ENCODE results near the gene OSBPL6. TPM values are rescaled to one million over a fixed set of nuclear protein-coding genes. Genes with fewer than 3 reads are reported as not detected.

OSBPL6 gene
- total and polyA plus RNA-seq, 9 of the 15 experiments (the other 6 are each of a cell fraction or from before 2014, with no cell fraction given): 3.4 to 12.7 (median 9.3) TPM

DNA sequence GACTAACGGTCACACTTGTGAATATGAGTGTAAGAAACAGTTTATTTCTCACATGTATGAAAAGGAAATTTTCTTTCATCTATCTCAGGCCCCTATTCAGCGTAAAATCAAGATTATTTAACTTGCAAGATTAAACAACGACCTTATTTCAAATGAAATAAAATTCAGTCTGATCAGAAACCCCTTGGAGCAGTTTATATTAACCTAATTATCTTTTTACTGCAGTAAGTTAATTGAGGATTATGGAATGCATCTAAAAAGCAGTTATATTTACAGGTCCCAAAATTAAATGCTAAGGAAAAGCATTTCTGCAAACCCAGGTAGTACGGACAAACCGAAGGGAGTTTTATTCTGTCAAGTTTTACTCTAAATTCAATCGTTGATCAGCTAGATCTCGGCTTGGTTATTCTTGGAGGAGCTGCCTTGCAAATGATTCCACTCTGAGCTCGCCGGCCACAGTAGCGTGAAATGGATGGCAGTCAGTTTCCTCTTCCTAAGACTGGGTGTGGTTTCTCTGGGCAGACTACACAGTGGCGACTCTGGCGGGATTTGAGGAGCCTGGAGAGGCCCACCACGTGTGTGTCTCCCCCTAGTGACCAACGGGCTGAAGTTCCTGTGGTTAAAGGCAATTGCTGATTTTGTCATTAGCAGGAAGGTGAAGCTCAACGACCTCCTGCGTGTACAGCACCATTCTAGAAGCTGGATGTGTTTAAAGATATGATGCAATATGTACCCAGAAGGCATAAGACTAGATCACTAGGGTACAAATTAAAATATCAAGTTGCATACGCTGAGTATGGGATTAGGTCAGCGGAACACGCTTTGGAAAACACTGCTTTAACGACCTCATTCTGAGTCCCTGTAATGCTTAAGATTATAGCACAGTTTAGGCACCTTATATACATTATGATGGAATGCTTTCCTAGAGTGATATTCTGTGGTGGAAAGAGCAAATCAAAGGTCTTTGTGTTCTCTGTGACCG is 220.2 kb downstream of the OSBPL6 start (continued):
- TF ChIP-seq, protein P1, sequence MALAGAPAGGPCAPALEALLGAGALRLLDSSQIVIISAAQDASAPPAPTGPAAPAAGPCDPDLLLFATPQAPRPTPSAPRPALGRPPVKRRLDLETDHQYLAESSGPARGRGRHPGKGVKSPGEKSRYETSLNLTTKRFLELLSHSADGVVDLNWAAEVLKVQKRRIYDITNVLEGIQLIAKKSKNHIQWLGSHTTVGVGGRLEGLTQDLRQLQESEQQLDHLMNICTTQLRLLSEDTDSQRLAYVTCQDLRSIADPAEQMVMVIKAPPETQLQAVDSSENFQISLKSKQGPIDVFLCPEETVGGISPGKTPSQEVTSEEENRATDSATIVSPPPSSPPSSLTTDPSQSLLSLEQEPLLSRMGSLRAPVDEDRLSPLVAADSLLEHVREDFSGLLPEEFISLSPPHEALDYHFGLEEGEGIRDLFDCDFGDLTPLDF (CRISPR knock-in tag; IDR thresholded peaks at IDR 0.05): peak; percentile 47; the same call in 1 of the 2 replicates
- TF ChIP-seq CBFA2T2 (conservative IDR thresholded peaks at IDR 0.05): no peak
- TF ChIP-seq PHTF2 (CRISPR knock-in tag; IDR thresholded peaks at IDR 0.05): no peak
- TF ChIP-seq, protein P2, sequence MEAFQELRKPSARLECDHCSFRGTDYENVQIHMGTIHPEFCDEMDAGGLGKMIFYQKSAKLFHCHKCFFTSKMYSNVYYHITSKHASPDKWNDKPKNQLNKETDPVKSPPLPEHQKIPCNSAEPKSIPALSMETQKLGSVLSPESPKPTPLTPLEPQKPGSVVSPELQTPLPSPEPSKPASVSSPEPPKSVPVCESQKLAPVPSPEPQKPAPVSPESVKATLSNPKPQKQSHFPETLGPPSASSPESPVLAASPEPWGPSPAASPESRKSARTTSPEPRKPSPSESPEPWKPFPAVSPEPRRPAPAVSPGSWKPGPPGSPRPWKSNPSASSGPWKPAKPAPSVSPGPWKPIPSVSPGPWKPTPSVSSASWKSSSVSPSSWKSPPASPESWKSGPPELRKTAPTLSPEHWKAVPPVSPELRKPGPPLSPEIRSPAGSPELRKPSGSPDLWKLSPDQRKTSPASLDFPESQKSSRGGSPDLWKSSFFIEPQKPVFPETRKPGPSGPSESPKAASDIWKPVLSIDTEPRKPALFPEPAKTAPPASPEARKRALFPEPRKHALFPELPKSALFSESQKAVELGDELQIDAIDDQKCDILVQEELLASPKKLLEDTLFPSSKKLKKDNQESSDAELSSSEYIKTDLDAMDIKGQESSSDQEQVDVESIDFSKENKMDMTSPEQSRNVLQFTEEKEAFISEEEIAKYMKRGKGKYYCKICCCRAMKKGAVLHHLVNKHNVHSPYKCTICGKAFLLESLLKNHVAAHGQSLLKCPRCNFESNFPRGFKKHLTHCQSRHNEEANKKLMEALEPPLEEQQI (IDR thresholded peaks at IDR 0.05): peak; percentile 95
- TF ChIP-seq NCOA1 (IDR thresholded peaks at IDR 0.05; ENCODE audit: low read depth): no peak
- no peak for TF ChIP-seq SPI1 (IDR thresholded peaks at IDR 0.05; ENCODE audit: borderline replicate concordance, low read depth, low read length)
- TF ChIP-seq, protein P3, sequence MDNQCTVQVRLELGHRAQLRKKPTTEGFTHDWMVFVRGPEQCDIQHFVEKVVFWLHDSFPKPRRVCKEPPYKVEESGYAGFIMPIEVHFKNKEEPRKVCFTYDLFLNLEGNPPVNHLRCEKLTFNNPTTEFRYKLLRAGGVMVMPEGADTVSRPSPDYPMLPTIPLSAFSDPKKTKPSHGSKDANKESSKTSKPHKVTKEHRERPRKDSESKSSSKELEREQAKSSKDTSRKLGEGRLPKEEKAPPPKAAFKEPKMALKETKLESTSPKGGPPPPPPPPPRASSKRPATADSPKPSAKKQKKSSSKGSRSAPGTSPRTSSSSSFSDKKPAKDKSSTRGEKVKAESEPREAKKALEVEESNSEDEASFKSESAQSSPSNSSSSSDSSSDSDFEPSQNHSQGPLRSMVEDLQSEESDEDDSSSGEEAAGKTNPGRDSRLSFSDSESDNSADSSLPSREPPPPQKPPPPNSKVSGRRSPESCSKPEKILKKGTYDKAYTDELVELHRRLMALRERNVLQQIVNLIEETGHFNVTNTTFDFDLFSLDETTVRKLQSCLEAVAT (IDR thresholded peaks at IDR 0.05): peak; percentile 32 to 94; a peak in 3 of 4 replicates
- TF ChIP-seq NFYB (IDR thresholded peaks at IDR 0.05; ENCODE audit: extremely low read depth, insufficient read length): no peak
- TF ChIP-seq ETV1 (tag; conservative IDR thresholded peaks at IDR 0.05; ENCODE audit: low read depth): peak; percentile 67
